ENCODE measurements around the gene RGS3.

RGS3 gene

GRCh38 chr9:113464286-113464660 is 746 bp downstream of the RGS3 start:
- TF ChIP-seq SPI1 (IDR thresholded peaks at IDR 0.05; ENCODE audit: borderline replicate concordance, low read depth), result no peak
- TF ChIP-seq, protein P1, sequence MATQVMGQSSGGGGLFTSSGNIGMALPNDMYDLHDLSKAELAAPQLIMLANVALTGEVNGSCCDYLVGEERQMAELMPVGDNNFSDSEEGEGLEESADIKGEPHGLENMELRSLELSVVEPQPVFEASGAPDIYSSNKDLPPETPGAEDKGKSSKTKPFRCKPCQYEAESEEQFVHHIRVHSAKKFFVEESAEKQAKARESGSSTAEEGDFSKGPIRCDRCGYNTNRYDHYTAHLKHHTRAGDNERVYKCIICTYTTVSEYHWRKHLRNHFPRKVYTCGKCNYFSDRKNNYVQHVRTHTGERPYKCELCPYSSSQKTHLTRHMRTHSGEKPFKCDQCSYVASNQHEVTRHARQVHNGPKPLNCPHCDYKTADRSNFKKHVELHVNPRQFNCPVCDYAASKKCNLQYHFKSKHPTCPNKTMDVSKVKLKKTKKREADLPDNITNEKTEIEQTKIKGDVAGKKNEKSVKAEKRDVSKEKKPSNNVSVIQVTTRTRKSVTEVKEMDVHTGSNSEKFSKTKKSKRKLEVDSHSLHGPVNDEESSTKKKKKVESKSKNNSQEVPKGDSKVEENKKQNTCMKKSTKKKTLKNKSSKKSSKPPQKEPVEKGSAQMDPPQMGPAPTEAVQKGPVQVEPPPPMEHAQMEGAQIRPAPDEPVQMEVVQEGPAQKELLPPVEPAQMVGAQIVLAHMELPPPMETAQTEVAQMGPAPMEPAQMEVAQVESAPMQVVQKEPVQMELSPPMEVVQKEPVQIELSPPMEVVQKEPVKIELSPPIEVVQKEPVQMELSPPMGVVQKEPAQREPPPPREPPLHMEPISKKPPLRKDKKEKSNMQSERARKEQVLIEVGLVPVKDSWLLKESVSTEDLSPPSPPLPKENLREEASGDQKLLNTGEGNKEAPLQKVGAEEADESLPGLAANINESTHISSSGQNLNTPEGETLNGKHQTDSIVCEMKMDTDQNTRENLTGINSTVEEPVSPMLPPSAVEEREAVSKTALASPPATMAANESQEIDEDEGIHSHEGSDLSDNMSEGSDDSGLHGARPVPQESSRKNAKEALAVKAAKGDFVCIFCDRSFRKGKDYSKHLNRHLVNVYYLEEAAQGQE (IDR thresholded peaks at IDR 0.05; ENCODE audit: insufficient replicate concordance, low read depth), result no peak
- no peak for TF ChIP-seq GABPA (IDR thresholded peaks at IDR 0.05; ENCODE audit: low read depth)
- TF ChIP-seq POLR2AphosphoS5 (IDR thresholded peaks at IDR 0.05; ENCODE audit: low read depth), result no peak
- no peak for TF ChIP-seq CTCF (IDR thresholded peaks at IDR 0.05; ENCODE audit: insufficient read depth, low read length)
- DNase-seq (ENCODE audit: low read depth in 1 of 2, low spot score in 1 of 2), result no peak
- Histone ChIP-seq H3K4me3 (replicated peaks; ENCODE audit: insufficient read depth, low read length) (no peak overlapping the region), H3K27me3 (ENCODE audit: insufficient read depth, poor library complexity, severe bottlenecking) (no peaks in the 10 kb centered on the region), H3K27ac (replicated peaks) (no peak overlapping the region)

- no peak for DNase-seq (ENCODE audit: low read depth in 1 of 2, low spot score in 1 of 2)
- Histone ChIP-seq H3K27me3 (ENCODE audit: insufficient read depth, poor library complexity, severe bottlenecking) (no peaks in the 10 kb centered on the region), H3K4me3 (replicated peaks; ENCODE audit: insufficient read depth, low read length) (no peak overlapping the region), H3K27ac (replicated peaks) (no peak overlapping the region)
- TF ChIP-seq GABPA (IDR thresholded peaks at IDR 0.05; ENCODE audit: low read depth) (no peak), SPI1 (IDR thresholded peaks at IDR 0.05; ENCODE audit: borderline replicate concordance, low read depth) (no peak), POLR2AphosphoS5 (IDR thresholded peaks at IDR 0.05; ENCODE audit: low read depth) (no peak), CTCF (IDR thresholded peaks at IDR 0.05; ENCODE audit: insufficient read depth, low read length) (no peak)
- TF ChIP-seq, protein P1 (IDR thresholded peaks at IDR 0.05; ENCODE audit: insufficient replicate concordance, low read depth), result no peak
These were observed 2.1 kb downstream of the RGS3 start for GRCh38 chr9:113465599-113466140.

- TF ChIP-seq CTCF (IDR thresholded peaks at IDR 0.05; ENCODE audit: insufficient read depth, low read length) (no peak), POLR2AphosphoS5 (IDR thresholded peaks at IDR 0.05; ENCODE audit: low read depth) (no peak), GABPA (IDR thresholded peaks at IDR 0.05; ENCODE audit: low read depth) (no peak), SPI1 (IDR thresholded peaks at IDR 0.05; ENCODE audit: borderline replicate concordance, low read depth) (no peak)
- TF ChIP-seq, protein P1 (IDR thresholded peaks at IDR 0.05; ENCODE audit: insufficient replicate concordance, low read depth), result no peak
- H3K4me3 ChIP-seq (replicated peaks; ENCODE audit: insufficient read depth, low read length), result no peak overlapping the region
- DNase-seq (ENCODE audit: low read depth in 1 of 2, low spot score in 1 of 2), result no peak
- H3K27ac ChIP-seq (replicated peaks), result no peak overlapping the region
- no peaks in the 10 kb centered on the region for H3K27me3 ChIP-seq (ENCODE audit: insufficient read depth, poor library complexity, severe bottlenecking)
These were observed 3.7 kb downstream of the RGS3 start for GRCh38 chr9:113467183-113467582.
